GM19452 (cell line): ENCODE measurements around the gene ADM2.
"Not testable (repeated sequence)": the region's sequence is repeated elsewhere in the genome, so short reads cannot be mapped to it uniquely, and the experiment has no call there.

Experiments
- ATAC-seq: cut with Tn5 transposase; IDR thresholded peaks from one replicate; pipeline ENCODE4 v1.9.1; 2021; ENCODE audit not compliant: unreplicated experiment

The ADM2 gene

GRCh38 chr22:50533856-50534711 is 52.7 kb downstream of the ADM2 start:
- not testable (repeated sequence) for ATAC-seq

GRCh38 chr22:50535113-50535512 is 53.8 kb downstream of the ADM2 start:
- no peak for ATAC-seq
